MCF 10A (cell line): ENCODE results near the gene CCDC9B. TPM values are rescaled to one million over a fixed set of nuclear protein-coding genes. Genes with fewer than 3 reads are reported as not detected.

Source experiments
- BruUV-seq: library from RNA; stranded (reverse); fragments of 400-500 nt; replicated peaks from 2 replicates; lab custom pipeline; 2021; lab: Mats Ljungman, UMichigan
- CTCF ChIA-PET: fragments of 300-600 bp; sonication (Branson Sonifier 250); formaldehyde crosslinking; extraction: SDS; loops from one replicate; lab custom pipeline; 2021; ENCODE audit warnings: antibody characterized with exemption, inconsistent platforms; lab: Yijun Ruan, JAX
- POLR2A ChIA-PET: fragments of 300-600, 350-650 bp; sonication (Branson Sonifier 250); formaldehyde crosslinking; extraction: SDS; loops from one replicate; lab custom pipeline; 2020; ENCODE audit warnings: antibody characterized with exemption, inconsistent platforms; lab: Yijun Ruan, JAX
- DNase-seq: peaks from one replicate; pipeline ENCODE4 v3.0.0-alpha.2; 2018; ENCODE audit not compliant: unreplicated experiment
- H3K27ac Mint-ChIP-seq: one replicate; pipeline ENCODE4 v1.8.0; 2022; ENCODE audit warnings: mild to moderate bottlenecking, low read depth, mixed read lengths; ENCODE audit not compliant: unreplicated experiment
- H3K27me3 Mint-ChIP-seq: one replicate; pipeline ENCODE4 v1.8.0; 2022; ENCODE audit warnings: mixed read lengths; ENCODE audit not compliant: insufficient read depth, unreplicated experiment
- H3K36me3 Mint-ChIP-seq: one replicate; pipeline ENCODE4 v1.8.0; 2022; ENCODE audit warnings: mild to moderate bottlenecking, moderate library complexity, mixed read lengths; ENCODE audit not compliant: insufficient read depth, unreplicated experiment
- H3K4me1 Mint-ChIP-seq: one replicate; pipeline ENCODE4 v1.8.0; 2022; ENCODE audit warnings: mixed read lengths; ENCODE audit not compliant: insufficient read depth, unreplicated experiment
- H3K4me3 Mint-ChIP-seq: one replicate; pipeline ENCODE4 v1.8.0; 2022; ENCODE audit warnings: mild to moderate bottlenecking, moderate library complexity, mixed read lengths; ENCODE audit not compliant: unreplicated experiment
- H3K9me3 Mint-ChIP-seq: one replicate; pipeline ENCODE4 v1.8.0; 2022; ENCODE audit warnings: mixed read lengths; ENCODE audit not compliant: unreplicated experiment
- intact Hi-C: fragments of 100-400 bp; cut with micrococcal nuclease; formaldehyde crosslinking; loops from 2 replicates; pipeline ENCODE4 v1.14.1; 2022
- total RNA-seq: library from RNA; stranded (reverse); gene quantifications from 2 replicates; pipeline ENCODE4 v1.2.3, GENCODE V29; 2022
- TF ChIP-seq, protein P1 (sequence below): fragments of 200-600 bp; IDR thresholded peaks from one replicate; pipeline ENCODE4 v1.8.0; 2022; ENCODE audit warnings: antibody characterized with exemption, mild to moderate bottlenecking; ENCODE audit not compliant: unreplicated experiment

The CCDC9B gene
- total RNA-seq, 1 experiment from 2014 or later: 36.0 TPM

DNA sequence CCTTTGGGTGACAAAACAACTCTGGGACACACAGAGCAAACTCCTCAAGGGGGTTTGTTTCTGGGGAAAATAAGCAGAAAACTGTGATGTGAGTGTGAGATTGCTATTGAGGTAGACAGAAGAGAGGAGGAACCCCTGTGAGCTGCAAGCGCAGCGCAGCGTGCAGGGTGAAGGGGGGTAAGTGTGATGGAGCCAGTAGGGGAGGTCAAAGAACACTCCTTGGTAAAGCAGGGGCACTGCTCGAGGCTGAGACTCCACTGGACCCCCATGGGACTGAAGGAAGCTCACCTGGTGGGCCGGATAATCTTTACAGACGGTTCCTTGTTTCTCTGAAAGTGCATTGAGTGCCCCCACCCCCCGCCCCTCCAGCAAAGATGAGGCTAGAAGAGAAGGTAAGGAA, 9.7 kb downstream of the CCDC9B start:
- BruUV-seq: no TSS peak
- CTCF ChIA-PET: interaction anchor here (0.8 to 7.5 kb wide), 5 partner anchors 8 to 123 kb away, joined by 3 to 105 read pairs (median 12); partner anchors contain the start of gene CCDC9B
- no peaks in the 10 kb centered on the region for H3K27me3 Mint-ChIP-seq

DNA sequence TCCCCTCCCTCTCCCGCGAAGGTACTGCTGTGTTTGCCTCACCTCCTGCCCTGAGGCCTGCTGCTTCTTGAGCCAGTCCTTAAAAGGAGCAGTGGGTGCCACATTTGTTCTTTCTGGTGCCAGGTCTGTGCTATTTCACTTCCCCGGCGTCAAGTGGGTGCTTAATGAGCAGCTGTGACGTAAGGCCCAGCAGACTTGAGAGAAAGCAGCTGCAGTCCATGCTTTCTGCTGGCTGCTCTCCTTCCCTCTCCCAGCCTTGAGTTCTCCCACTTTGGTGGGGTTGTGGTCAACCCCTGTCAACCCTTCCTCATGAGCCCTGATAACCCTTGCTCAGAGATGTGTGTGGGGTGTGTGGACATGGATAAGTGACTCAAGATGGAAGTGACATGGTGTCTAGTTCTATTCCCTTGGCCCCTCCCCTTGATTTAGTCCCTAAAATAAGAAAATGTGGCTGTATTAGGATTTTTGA, 10.3 kb downstream of the CCDC9B start:
- intact Hi-C loops: no loop called here
- Mint-ChIP-seq H3K9me3 (no peaks in the 10 kb centered on the region), H3K4me3 (no peak overlapping the region), H3K36me3 (peaks cover 29% of the 10 kb centered on the region), H3K4me1 (peaks cover 39% of the 10 kb centered on the region), H3K27ac (no peak overlapping the region), H3K27me3 (no peaks in the 10 kb centered on the region)
- DNase-seq: no peak
- ChIA-PET POLR2A (interaction anchor here (0.7 to 1.5 kb wide), 2 partner anchors 9 to 35 kb away, joined by 3 to 7 read pairs; partner anchors contain the start of gene CCDC9B), CTCF (interaction anchor here (0.6 to 7.5 kb wide), 5 partner anchors 8 to 92 kb away, joined by 3 to 105 read pairs (median 12); partner anchors contain the start of gene CCDC9B)
- TF ChIP-seq, protein P1, sequence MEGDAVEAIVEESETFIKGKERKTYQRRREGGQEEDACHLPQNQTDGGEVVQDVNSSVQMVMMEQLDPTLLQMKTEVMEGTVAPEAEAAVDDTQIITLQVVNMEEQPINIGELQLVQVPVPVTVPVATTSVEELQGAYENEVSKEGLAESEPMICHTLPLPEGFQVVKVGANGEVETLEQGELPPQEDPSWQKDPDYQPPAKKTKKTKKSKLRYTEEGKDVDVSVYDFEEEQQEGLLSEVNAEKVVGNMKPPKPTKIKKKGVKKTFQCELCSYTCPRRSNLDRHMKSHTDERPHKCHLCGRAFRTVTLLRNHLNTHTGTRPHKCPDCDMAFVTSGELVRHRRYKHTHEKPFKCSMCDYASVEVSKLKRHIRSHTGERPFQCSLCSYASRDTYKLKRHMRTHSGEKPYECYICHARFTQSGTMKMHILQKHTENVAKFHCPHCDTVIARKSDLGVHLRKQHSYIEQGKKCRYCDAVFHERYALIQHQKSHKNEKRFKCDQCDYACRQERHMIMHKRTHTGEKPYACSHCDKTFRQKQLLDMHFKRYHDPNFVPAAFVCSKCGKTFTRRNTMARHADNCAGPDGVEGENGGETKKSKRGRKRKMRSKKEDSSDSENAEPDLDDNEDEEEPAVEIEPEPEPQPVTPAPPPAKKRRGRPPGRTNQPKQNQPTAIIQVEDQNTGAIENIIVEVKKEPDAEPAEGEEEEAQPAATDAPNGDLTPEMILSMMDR: no peak
- BruUV-seq: TSS peak; percentile 3

More for the DNA sequence above, 9.7 kb downstream of the CCDC9B start:
- DNase-seq: no peak
- intact Hi-C loops: no loop called here
- H3K4me3 Mint-ChIP-seq: no peak overlapping the region
- POLR2A ChIA-PET: interaction anchor here (0.7 to 1.5 kb wide), 2 partner anchors 9 to 35 kb away, joined by 3 to 7 read pairs; partner anchors contain the start of gene CCDC9B
- H3K36me3 Mint-ChIP-seq: peaks cover 25% of the 10 kb centered on the region
- no peaks in the 10 kb centered on the region for H3K9me3 Mint-ChIP-seq
- H3K4me1 Mint-ChIP-seq: peaks cover 39% of the 10 kb centered on the region
- no peak overlapping the region for H3K27ac Mint-ChIP-seq
- TF ChIP-seq, protein P1: no peak

DNA sequence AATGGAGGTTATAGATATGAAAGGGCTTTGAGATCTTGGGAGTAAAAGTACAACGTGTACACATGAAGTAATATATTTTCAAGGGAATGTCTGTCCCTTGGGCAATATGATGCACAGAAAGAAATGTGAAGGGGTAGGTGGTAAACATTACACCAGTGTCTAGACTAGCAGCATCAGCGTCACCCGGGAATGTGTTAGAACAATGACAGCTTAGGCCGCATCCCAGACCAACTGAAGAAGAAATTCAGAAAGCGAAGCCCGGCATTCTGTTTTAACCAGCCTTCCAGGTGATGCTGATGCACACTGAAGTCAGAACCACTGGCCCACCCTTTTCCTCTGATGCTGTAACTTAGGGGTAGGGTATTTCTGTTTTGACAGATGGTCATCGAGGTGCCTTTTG, 10.9 kb downstream of the CCDC9B start:
- Mint-ChIP-seq H3K4me1 (peaks cover 40% of the 10 kb centered on the region), H3K9me3 (no peaks in the 10 kb centered on the region), H3K36me3 (peaks cover 29% of the 10 kb centered on the region), H3K4me3 (no peak overlapping the region), H3K27ac (no peak overlapping the region), H3K27me3 (no peaks in the 10 kb centered on the region)
- intact Hi-C loops: no loop called here
- TF ChIP-seq, protein P1: no peak
- ChIA-PET CTCF (interaction anchor here (0.6 to 7.5 kb wide), 4 partner anchors 8 to 92 kb away, joined by 3 to 105 read pairs (median 8); partner anchors contain the start of gene CCDC9B), POLR2A (interaction anchor here (5.7 kb wide), 1 partner anchor 9 kb away, joined by 62 read pairs; the partner anchor contains the start of gene CCDC9B)
- BruUV-seq: no TSS peak
- no peak for DNase-seq

DNA sequence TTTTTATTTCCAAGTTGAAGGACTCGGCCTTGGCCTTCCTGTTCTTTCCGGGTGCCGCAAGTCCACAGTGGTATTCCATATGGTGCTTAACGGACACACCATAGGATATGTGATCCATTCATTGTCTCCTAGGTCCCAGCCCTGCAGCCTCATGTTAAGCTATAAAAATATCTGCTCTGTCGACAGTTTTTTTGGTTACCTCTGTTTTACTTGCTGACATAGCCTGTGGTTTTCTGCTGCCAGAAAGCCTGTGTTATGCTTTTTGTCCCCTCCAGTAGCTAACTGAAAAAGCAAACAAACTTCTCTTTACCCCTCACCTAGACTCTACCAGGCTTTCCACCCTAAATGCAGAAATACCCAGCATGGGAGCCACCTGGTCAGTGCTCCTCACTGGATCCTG, 12.0 kb downstream of the CCDC9B start:
- TSS peak; percentile 5 for BruUV-seq
- Mint-ChIP-seq H3K9me3 (no peaks in the 10 kb centered on the region), H3K4me1 (peaks cover 41% of the 10 kb centered on the region), H3K4me3 (no peak overlapping the region), H3K36me3 (peaks cover 24% of the 10 kb centered on the region), H3K27me3 (no peaks in the 10 kb centered on the region), H3K27ac (no peak overlapping the region)
- DNase-seq: no peak
- ChIA-PET POLR2A (interaction anchor here (0.7 to 5.7 kb wide), 7 partner anchors 10 to 548 kb away, joined by 3 to 62 read pairs (median 3); partner anchors contain the start of genes CCDC9B, IVD and KNSTRN), CTCF (interaction anchor here (0.8 to 7.5 kb wide), 11 partner anchors 9 to 112 kb away, joined by 3 to 105 read pairs (median 4); partner anchors contain the start of gene CCDC9B)
- TF ChIP-seq, protein P1: no peak
- intact Hi-C loops: no loop called here
